ENCODE measurements around the gene DTWD1.
"Not testable (repeated sequence)": the region's sequence is repeated elsewhere in the genome, so short reads cannot be mapped to it uniquely, and the experiment has no call there.

Gene DTWD1

GRCh38 chr15:49649987-49650386, 29.1 kb downstream of the DTWD1 start:
- DNase-seq = no peak

- no peak for DNase-seq
These were observed 29.8 kb downstream of the DTWD1 start for GRCh38 chr15:49650676-49651075.

GRCh38 chr15:49652922-49653321, 32.1 kb downstream of the DTWD1 start:
- DNase-seq = no peak

- no peak for DNase-seq
These were observed 35.9 kb downstream of the DTWD1 start for GRCh38 chr15:49656734-49657133.

- no peak for DNase-seq
These were observed 43.9 kb downstream of the DTWD1 start for GRCh38 chr15:49664716-49665115.

- DNase-seq = not testable (repeated sequence)
These were observed 45.6 kb downstream of the DTWD1 start for GRCh38 chr15:49666486-49666885.

GRCh38 chr15:49669288-49669687, 48.4 kb downstream of the DTWD1 start:
- no peak for DNase-seq

GRCh38 chr15:49673861-49674260, 53.0 kb downstream of the DTWD1 start:
- no peak for DNase-seq

GRCh38 chr15:49674370-49674769, 53.5 kb downstream of the DTWD1 start:
- DNase-seq = no peak

- no peak for DNase-seq
These were observed 54.2 kb downstream of the DTWD1 start for GRCh38 chr15:49675041-49675440.

- DNase-seq = no peak
These were observed 57.8 kb downstream of the DTWD1 start for GRCh38 chr15:49678655-49679054.

GRCh38 chr15:49686599-49686998, 65.8 kb downstream of the DTWD1 start:
- DNase-seq = no peak

- no peak for DNase-seq
These were observed 67.4 kb downstream of the DTWD1 start for GRCh38 chr15:49688135-49688790.

- DNase-seq = no peak
These were observed 71.8 kb downstream of the DTWD1 start for GRCh38 chr15:49692514-49693090.

- no peak for DNase-seq
These were observed 72.7 kb downstream of the DTWD1 start for GRCh38 chr15:49693498-49693897.

- no peak for DNase-seq
These were observed 75.6 kb downstream of the DTWD1 start for GRCh38 chr15:49696433-49696832.

GRCh38 chr15:49697121-49697520, 76.3 kb downstream of the DTWD1 start:
- no peak for DNase-seq

GRCh38 chr15:49702982-49703381, 82.1 kb downstream of the DTWD1 start:
- not testable (repeated sequence) for DNase-seq

Measured in NCI-H2029 (cell line).